22Rv1 (cell line): Measurements from ENCODE around the gene TFF2.

Experiments
- ZFX ChIP-seq: fragments of 450-650 bp; IDR thresholded peaks from 2 replicates; pipeline ENCODE4 v1.6.1; 2017; ENCODE audit warnings: antibody characterized with exemption, borderline replicate concordance
- TF ChIP-seq, protein P1 (sequence below): fragments of 450-650 bp; IDR thresholded peaks from 2 replicates; pipeline ENCODE4 v1.5.1; 2017; ENCODE audit warnings: mild to moderate bottlenecking

DNA sequence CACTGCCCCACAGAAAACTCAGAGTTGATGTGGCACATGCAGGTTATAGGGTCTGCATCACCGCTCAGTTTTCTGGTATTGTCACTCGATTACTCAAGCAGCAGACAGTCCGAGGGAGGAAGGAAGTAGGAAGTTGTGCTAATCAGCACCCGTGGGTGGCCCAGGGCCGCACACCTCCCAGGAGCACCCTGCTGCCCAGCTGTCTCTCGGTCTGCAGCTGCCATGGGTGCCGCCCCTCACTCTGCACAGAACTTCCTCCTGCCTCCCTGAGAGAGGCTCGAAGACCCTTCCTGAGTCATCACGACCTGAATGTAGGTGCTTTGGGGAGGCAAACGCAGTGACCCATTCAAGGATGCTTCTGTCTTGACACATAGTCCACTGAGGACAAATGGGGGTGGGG lies 31.4 kb downstream of the TFF2 start:
- TF ChIP-seq, protein P1, sequence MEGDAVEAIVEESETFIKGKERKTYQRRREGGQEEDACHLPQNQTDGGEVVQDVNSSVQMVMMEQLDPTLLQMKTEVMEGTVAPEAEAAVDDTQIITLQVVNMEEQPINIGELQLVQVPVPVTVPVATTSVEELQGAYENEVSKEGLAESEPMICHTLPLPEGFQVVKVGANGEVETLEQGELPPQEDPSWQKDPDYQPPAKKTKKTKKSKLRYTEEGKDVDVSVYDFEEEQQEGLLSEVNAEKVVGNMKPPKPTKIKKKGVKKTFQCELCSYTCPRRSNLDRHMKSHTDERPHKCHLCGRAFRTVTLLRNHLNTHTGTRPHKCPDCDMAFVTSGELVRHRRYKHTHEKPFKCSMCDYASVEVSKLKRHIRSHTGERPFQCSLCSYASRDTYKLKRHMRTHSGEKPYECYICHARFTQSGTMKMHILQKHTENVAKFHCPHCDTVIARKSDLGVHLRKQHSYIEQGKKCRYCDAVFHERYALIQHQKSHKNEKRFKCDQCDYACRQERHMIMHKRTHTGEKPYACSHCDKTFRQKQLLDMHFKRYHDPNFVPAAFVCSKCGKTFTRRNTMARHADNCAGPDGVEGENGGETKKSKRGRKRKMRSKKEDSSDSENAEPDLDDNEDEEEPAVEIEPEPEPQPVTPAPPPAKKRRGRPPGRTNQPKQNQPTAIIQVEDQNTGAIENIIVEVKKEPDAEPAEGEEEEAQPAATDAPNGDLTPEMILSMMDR = no peak
- no peak for TF ChIP-seq ZFX
